ENCODE data around the gene AP1AR.
"Not testable (repeated sequence)": the region's sequence is repeated elsewhere in the genome, so short reads cannot be mapped to it uniquely, and the experiment has no call there.

AP1AR gene

GRCh38 chr4:112279025-112279881 is 47.7 kb downstream of the AP1AR start:
- DNase-seq (ENCODE audit: low read depth): no peak

GRCh38 chr4:112279882-112280315 is 48.3 kb downstream of the AP1AR start:
- DNase-seq (ENCODE audit: low read depth): no peak

DNA sequence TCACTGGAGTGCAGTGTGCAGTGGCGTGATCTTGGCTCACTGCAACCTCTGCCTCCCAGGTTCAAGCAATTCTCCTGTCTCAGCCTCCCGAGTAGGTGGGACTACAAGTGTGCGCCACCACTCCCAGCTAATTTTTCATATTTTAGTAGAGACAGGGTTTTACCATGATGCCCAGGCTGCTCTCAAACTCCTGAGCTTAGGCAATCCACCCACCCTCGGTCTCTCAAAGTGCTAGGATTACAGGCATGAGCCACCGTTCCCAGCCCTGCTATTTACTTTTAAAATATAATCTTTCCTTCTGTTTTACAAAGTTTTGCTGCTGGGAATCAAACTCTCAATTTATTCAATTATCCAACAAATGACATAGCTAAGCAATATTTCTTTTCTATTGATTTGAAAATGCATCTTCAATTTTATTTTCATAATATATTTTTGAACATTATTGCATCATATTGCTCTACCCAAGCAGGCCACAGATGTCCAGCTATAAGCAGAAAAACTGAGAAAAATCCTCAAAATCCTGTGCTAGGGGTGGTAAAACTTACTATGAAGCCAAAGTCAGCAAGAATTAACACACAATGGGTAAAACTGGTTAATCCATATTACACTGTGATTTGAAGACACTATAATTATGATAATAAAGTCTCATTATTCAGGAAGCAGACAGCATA is 48.9 kb downstream of the AP1AR start:
- DNase-seq (ENCODE audit: low read depth): no peak

DNA sequence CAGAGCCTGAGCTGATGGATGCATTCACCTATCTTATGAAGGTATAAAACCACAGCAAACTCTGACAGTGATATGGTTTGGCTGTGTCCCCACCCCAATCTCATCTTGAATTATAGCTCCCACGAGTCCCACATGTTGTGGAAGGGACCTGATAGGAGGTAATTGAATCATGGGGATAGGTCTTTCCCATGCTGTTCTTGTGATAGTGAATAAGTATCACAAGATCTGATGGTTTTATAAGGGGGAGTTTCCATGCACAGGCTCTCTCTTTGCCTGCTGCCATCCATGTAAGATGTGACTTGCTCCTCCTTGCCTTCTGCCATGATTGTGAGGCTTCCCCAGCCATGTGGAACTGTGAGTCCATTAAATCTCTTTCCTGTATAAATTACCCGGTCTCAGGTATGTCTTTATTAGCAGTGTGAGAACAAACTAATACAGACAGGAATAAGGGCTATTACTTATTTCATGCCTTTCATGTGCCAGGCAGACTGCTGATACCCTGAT is 50.4 kb downstream of the AP1AR start:
- not testable (repeated sequence) for DNase-seq (ENCODE audit: low read depth)

DNA sequence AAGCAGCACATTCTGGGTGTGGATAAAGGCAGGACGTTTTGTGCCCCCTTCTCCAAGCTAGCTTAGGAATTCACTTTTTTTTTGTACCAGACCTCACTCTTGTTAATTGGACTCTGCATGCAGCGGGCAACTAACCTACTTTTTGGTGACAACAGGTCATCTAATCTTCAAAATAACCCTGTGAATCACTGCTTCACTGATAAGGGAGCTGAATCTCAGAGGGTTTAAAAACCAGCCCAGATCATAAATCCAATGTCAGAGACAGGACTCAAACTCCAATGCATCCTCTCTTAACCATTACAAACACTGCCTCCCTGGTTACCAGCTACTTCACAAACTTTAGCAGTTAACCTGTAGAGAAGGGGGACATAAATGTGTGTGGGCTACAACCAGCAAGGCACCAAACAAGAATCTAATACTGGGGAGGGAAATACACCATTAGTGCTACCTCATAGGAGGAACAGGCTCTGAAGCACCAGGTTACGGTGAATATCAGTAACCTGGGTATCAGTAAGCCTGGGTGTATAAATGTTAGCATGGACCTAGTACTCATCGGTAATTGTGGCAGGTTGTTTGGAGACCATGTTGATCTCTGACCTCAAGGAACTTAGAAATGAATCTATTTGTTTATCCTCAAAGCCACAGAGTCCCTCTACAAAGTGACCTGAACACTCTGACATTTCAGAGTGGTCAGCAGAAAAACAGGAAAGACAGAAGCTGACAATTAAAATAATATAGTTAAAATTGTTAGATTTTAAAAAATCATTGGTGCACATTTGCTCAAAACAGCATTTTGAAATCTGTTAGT is 51.5 kb downstream of the AP1AR start:
- no peak for DNase-seq (ENCODE audit: low read depth)

DNA sequence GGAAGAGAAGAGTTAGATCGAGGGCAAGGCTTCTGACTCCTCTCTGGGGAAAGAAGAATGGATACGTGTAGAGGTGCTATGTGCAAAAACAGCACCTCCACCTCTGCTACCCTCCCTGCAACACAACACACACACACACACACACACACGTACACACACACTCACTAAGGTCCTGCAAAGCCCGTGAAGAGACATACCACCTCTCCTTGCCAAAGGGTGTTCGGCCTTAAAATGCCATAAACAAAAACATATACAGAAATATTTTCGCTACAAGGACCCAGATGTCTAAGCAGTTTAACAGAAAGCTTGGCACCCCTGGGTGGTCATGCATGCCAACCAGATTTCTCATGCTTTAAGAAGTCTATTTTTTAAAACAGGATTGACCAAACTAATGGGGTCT is 52.6 kb downstream of the AP1AR start:
- no peak for DNase-seq (ENCODE audit: low read depth)

DNA sequence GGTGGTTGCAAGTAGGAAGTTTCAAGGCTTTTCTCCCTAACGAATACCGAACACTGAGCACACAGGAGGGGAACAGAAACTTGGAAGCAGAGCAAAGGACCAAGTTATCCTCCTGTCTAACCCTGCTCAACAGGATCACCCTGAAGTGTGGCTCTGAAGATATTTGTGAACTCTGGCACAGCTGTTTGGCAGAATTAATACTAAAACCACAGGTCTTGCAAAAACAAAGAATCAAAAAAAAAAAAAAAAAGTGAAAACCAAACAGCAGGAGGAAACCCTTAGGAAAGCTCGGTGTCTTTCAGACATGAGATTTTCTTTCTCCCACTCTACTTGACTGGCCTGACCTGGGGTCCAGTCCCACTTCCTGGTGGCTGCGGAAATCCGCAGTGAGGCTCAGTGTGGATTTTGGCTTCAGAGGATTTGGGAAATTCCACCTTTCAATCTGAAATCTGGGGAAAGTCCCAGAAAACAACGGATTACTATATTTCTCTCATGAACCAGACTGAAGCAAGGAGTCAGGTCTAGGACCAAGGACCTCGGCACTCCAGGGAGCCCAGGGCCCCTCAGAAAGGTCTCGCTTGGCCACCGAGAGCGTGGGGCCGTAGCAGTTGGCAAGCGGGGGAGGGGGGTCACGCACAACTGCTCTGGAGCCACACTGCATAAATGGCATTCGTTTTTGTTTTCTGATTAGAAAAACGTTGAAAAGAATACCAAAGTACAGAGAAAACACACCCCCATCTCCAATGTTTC is 53.2 kb downstream of the AP1AR start:
- DNase-seq (ENCODE audit: low read depth): no peak

DNA sequence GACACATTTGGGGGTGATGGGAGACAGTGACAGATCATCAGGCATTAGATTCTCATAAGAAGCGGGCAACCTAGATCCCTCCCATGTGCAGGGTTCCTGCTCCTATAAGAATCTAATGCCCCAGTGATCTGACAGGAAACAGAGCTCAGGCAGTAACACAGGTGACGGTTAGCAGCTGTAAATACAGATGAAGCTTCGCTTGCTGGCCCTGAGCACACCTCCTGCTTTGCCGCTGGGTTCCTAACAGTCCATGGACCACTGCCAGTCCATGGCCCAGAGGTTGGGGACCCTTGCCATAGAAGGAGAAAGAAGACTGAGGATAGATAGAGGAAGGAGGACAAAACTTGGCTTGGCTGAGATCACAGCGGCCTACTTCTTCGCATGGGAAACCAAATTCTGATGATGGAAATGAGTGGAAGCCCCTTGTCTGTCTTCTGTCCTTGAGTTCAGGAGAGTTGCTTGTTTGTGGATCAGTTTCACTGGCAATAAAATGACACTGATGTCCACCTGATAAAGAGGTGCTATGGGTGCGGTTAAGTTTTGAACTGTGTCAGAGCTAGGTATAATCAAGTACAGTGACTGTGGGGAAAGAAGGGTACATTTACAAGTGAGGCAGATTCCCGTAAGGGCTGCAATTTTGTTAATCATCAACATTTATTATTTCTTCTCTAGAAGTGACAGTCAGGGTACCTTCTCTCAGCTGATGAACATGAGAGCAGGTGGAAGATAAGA is 55.8 kb downstream of the AP1AR start:
- no peak for DNase-seq (ENCODE audit: low read depth)

DNA sequence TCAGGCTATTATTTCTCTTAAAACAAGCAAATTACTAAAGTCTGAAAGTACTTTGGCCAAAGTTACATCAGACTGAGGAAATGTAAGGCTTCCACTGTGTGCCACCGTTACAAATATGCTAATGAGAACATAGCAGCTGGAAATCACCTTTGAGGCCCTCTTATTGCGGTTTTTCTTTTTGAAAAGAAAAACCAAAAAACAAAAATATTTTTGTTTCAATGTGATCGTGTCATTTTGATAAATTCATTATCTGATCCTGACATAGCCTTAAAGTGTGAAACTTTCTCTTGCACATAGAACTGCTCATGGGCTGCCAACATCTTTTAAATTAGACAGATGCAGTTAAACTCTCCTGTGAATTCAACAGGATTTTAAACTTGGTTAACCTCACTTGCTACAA is 56.9 kb downstream of the AP1AR start:
- DNase-seq (ENCODE audit: low read depth): no peak

GRCh38 chr4:112289407-112290253 is 58.0 kb downstream of the AP1AR start:
- DNase-seq (ENCODE audit: low read depth): no peak

DNA sequence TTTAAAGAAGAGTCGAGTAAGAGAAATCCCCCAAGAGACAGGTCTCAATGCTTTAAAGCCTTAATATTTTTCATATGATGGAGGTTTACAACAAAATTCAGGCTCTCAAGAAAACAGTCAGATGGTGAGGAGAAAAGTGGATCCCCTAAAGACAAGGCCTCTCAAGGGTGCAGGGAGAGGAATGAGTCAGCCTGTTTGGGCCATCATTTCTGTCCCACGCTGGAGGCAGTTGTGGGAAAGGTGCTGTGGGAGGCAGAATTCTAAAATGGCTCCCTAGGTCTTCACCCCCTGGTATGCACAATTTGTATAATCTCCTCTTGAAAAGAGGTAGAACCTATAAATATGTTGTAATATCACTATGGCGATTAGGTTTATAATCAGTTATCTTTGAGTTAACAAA is 58.8 kb downstream of the AP1AR start:
- no peak for DNase-seq (ENCODE audit: low read depth)

- no peak for DNase-seq (ENCODE audit: low read depth)
Observed at GRCh38 chr4:112296949-112297880, 65.6 kb downstream of the AP1AR start, which contains the start of gene ALPK1. Gene ALPK1 (plus strand): TSS chr4:112297369.

GRCh38 chr4:112299721-112300120 is 68.1 kb downstream of the AP1AR start:
- no peak for DNase-seq (ENCODE audit: low read depth)

- no peak for DNase-seq (ENCODE audit: low read depth)
Observed at GRCh38 chr4:112302320-112303274, 71.0 kb downstream of the AP1AR start.

- DNase-seq (ENCODE audit: low read depth): not testable (repeated sequence)
Observed at GRCh38 chr4:112305477-112305876, 73.9 kb downstream of the AP1AR start.

- peak; percentile 29 for DNase-seq (ENCODE audit: low read depth)
Observed at GRCh38 chr4:112309263-112309791, 77.7 kb downstream of the AP1AR start.

DNA sequence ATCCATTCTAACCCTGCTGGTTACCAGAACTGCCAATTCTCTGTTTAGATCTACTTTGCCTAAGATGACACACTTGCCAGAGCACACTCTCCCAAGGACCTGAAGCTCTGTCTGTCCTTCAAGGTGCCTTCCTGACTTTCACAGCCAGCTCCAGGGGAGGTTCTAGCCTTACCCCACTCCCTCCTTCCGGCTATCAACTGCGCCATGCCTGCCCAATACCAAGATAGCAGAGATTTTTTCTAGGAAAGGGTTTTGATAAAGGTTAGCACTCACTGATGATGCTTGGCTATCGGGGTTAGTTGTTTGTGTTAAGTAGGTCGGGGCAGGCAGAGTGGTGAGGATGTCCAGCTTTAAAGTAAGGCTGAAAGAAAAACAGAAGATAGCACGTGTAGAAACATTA is 79.9 kb downstream of the AP1AR start:
- DNase-seq (ENCODE audit: low read depth): no peak
